Measurements from ENCODE around the gene FAAP20. TPM values are rescaled to one million over a fixed set of nuclear protein-coding genes. Genes with fewer than 3 reads are reported as not detected.
"Not testable (repeated sequence)": the region's sequence is repeated elsewhere in the genome, so short reads cannot be mapped to it uniquely, and the experiment has no call there.

Gene FAAP20
- total RNA-seq, 2 experiments from 2014 or later: 69.7 to 74.4 TPM

DNA sequence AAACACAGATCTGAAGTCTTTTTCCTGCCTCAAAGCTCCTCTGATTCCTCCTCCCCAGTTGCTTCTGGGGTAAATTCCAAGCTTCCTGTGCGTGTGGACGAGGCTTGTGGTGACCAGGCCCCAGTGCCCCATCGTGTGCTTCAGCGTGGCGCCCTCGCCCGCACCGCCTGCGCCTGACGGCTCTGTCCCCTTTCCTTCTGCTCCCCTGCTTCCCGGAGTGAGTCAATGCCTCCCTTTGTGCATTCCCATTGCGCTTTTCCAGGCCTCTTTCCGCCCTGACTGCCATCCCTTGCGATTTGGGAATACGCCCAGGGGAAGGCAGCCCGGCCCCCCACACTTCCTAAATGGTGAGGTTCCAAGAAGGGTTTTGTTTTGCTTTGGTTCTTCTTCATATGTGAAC, 36.3 kb downstream of the FAAP20 start:
- no peak overlapping the region for H3K27ac Mint-ChIP-seq
- H3K27me3 Mint-ChIP-seq (ENCODE audit: low read depth): no peaks in the 10 kb centered on the region

GRCh38 chr1:2157856-2158255, 36.7 kb downstream of the FAAP20 start:
- Mint-ChIP-seq H3K9me3 (ENCODE audit: insufficient read depth) (no peaks in the 10 kb centered on the region), H3K4me3 (no peak overlapping the region), H3K27ac (no peak overlapping the region), H3K27me3 (ENCODE audit: low read depth) (no peaks in the 10 kb centered on the region), H3K4me1 (ENCODE audit: low read depth) (peaks cover 7% of the 10 kb centered on the region), H3K36me3 (ENCODE audit: low read depth) (peaks cover 6% of the 10 kb centered on the region)
- ChIA-PET POLR2A (interaction anchor here (1.0 kb wide), 1 partner anchor 8 kb away, joined by 3 read pairs; no protein-coding TSS in a partner anchor), CTCF (interaction anchor here (1.4 to 1.7 kb wide), 2 partner anchors 16 to 18 kb away, joined by 3 to 5 read pairs; no protein-coding TSS in a partner anchor)
- ATAC-seq: no peak
- DNase-seq: no peak

More for the DNA sequence above, 36.3 kb downstream of the FAAP20 start:
- no peak for DNase-seq
- ChIA-PET CTCF (interaction anchor here (1.7 kb wide), 1 partner anchor 16 kb away, joined by 5 read pairs; no protein-coding TSS in a partner anchor), POLR2A (interaction anchor here (1.0 kb wide), 1 partner anchor 9 kb away, joined by 3 read pairs; no protein-coding TSS in a partner anchor)
- Mint-ChIP-seq H3K36me3 (ENCODE audit: low read depth) (peaks cover 9% of the 10 kb centered on the region), H3K4me1 (ENCODE audit: low read depth) (peaks cover 8% of the 10 kb centered on the region), H3K9me3 (ENCODE audit: insufficient read depth) (no peaks in the 10 kb centered on the region), H3K4me3 (no peak overlapping the region)
- no peak for ATAC-seq

DNA sequence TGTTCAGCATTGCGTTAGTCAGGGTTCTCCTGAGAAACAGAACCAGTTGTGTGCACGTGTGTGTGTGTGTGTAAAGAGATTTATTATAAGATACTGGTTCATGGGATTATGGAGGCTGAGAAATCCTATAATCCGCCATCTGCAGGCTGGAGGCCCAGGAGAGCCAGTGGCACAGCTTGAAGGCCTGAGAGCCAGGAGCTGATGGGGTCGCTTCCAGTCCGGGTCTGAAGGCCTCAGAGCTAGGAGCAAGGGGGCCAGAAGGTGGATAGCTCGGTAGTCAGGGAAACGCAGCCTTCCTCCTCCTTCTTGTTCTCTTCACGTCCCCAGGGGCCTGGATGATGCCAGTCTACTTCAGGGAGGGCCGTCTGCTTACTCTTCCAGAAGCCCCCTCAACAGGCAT, 37.7 kb downstream of the FAAP20 start:
- ChIA-PET POLR2A (no interaction called here), CTCF (interaction anchor here (1.4 to 2.0 kb wide), 2 partner anchors 17 kb away, joined by 3 to 5 read pairs; no protein-coding TSS in a partner anchor)
- H3K27ac Mint-ChIP-seq: no peak overlapping the region
- DNase-seq (no peak), ATAC-seq (no peak)
- no peak overlapping the region for H3K4me3 Mint-ChIP-seq
- H3K9me3 Mint-ChIP-seq (ENCODE audit: insufficient read depth): no peaks in the 10 kb centered on the region
- H3K36me3 Mint-ChIP-seq (ENCODE audit: low read depth): peaks cover 7% of the 10 kb centered on the region
- H3K27me3 Mint-ChIP-seq (ENCODE audit: low read depth): no peaks in the 10 kb centered on the region
- peaks cover 7% of the 10 kb centered on the region for H3K4me1 Mint-ChIP-seq (ENCODE audit: low read depth)

- ATAC-seq: no peak
- Mint-ChIP-seq H3K36me3 (ENCODE audit: low read depth) (peaks cover 9% of the 10 kb centered on the region), H3K27ac (no peak overlapping the region), H3K4me3 (no peak overlapping the region), H3K9me3 (ENCODE audit: insufficient read depth) (no peaks in the 10 kb centered on the region), H3K27me3 (ENCODE audit: low read depth) (no peaks in the 10 kb centered on the region), H3K4me1 (ENCODE audit: low read depth) (peaks cover 18% of the 10 kb centered on the region)
- CTCF ChIA-PET: interaction anchor here (2.0 kb wide), 1 partner anchor 18 kb away, joined by 5 read pairs; no protein-coding TSS in a partner anchor
- POLR2A ChIA-PET: no interaction called here
- no peak for DNase-seq
Observed at GRCh38 chr1:2155788-2156187, 38.8 kb downstream of the FAAP20 start.

DNA sequence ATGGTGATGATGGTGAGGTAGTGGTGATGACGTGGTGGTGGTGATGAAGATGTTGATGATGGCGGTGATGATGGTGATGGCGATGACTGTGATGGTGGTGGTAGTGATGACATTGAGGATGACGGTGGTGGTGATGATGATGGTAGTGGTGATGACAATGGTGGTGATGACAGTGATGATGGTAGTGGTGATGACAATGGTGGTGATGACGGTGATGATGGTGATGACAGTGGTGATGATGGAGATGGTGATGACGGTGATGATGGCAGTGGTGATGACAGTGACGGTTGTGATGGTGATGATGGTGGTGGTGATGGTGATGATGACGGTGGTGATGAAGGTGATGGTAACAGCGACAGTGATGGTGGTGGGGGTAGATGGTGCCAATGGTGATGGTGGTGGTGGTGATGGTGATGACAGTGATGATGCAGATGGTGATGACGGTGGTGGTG, 39.4 kb downstream of the FAAP20 start:
- no peaks in the 10 kb centered on the region for H3K27me3 Mint-ChIP-seq (ENCODE audit: low read depth)
- no peak overlapping the region for H3K4me3 Mint-ChIP-seq
- no peak overlapping the region for H3K27ac Mint-ChIP-seq
- peaks cover 9% of the 10 kb centered on the region for H3K36me3 Mint-ChIP-seq (ENCODE audit: low read depth)
- DNase-seq (no peak), ATAC-seq (no peak)
- CTCF ChIA-PET: interaction anchor here (1.7 to 1.8 kb wide), 2 partner anchors 15 to 19 kb away, joined by 11 to 13 read pairs; no protein-coding TSS in a partner anchor
- POLR2A ChIA-PET: no interaction called here
- peaks cover 24% of the 10 kb centered on the region for H3K4me1 Mint-ChIP-seq (ENCODE audit: low read depth)
- H3K9me3 Mint-ChIP-seq (ENCODE audit: insufficient read depth): no peaks in the 10 kb centered on the region

DNA sequence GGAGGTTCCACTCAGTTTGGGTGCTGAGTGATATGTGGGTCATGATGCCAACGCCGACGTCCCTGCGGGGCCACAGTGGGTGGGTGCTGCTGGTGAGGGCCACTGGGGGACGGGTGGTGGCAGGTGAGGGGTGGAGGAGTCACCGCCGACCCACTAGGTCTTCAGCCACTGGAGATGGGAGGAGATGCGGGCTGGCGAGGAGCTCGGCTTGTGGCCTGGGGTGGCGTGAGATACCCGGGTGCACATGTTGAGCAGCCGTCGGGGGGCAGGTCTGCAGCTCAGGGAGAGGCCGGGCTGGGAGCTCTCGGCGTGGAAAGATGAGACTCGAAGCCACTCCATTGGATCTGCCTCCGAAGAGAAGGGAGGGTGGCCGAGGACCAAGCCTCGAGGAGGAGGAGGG, 40.5 kb downstream of the FAAP20 start:
- H3K27ac Mint-ChIP-seq: no peak overlapping the region
- ATAC-seq (no peak), DNase-seq (no peak)
- H3K36me3 Mint-ChIP-seq (ENCODE audit: low read depth): peaks cover 9% of the 10 kb centered on the region
- peaks cover 26% of the 10 kb centered on the region for H3K4me1 Mint-ChIP-seq (ENCODE audit: low read depth)
- H3K4me3 Mint-ChIP-seq: no peak overlapping the region
- H3K27me3 Mint-ChIP-seq (ENCODE audit: low read depth): no peaks in the 10 kb centered on the region
- POLR2A ChIA-PET: no interaction called here
- CTCF ChIA-PET: interaction anchor here (1.7 to 1.8 kb wide), 2 partner anchors 14 to 20 kb away, joined by 11 to 13 read pairs; no protein-coding TSS in a partner anchor
- no peaks in the 10 kb centered on the region for H3K9me3 Mint-ChIP-seq (ENCODE audit: insufficient read depth)

DNA sequence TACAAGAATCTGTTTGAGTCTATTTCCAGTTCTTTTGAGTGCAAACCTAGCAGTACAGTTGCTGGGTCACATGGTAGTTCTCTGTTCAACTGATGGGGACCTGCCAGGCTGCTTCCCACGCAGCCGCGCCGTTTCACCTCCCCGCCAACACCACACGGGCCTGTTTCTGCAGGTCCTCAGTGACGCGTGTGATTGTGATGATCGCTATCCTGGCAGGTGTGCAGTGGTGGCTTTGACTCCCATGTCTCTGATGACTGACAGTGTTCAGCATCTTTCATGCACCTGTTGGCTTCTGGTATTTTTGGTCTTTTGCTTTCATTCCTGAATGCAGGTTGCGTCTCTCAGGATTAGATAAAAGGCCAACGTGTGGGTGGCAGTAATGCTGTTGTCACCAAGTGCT, 41.6 kb downstream of the FAAP20 start:
- DNase-seq (no peak), ATAC-seq (no peak)
- H3K27ac Mint-ChIP-seq: peak overlapping the region; percentile 40
- POLR2A ChIA-PET: interaction anchor here (0.8 kb wide), 1 partner anchor 21 kb away, joined by 4 read pairs; no protein-coding TSS in a partner anchor
- peaks cover 9% of the 10 kb centered on the region for H3K36me3 Mint-ChIP-seq (ENCODE audit: low read depth)
- no peaks in the 10 kb centered on the region for H3K27me3 Mint-ChIP-seq (ENCODE audit: low read depth)
- no peak overlapping the region for H3K4me3 Mint-ChIP-seq
- CTCF ChIA-PET: interaction anchor here (5.1 kb wide), 1 partner anchor 13 kb away, joined by 59 read pairs; no protein-coding TSS in a partner anchor
- H3K4me1 Mint-ChIP-seq (ENCODE audit: low read depth): peaks cover 26% of the 10 kb centered on the region
- no peaks in the 10 kb centered on the region for H3K9me3 Mint-ChIP-seq (ENCODE audit: insufficient read depth)

DNA sequence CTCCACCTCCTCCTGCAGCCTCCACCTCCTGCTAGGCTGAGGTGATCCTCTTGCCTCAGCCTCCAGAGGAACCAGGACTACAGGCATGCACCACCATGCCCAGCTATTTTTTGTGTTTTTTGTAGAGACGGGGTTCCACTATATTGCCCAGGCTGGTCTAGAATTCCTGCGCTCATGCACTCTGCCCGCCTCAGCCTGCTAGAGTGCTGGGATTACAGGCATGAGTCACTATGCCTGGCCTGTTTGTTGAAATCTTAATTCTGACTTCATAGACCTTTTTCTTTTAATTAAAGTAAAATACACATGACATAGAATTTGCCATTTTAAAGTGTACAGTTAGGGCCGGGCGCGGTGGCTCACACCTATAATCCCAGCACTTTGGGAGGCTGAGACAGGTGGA, 42.7 kb downstream of the FAAP20 start:
- Mint-ChIP-seq H3K4me1 (ENCODE audit: low read depth) (peaks cover 26% of the 10 kb centered on the region), H3K36me3 (ENCODE audit: low read depth) (peaks cover 9% of the 10 kb centered on the region), H3K9me3 (ENCODE audit: insufficient read depth) (no peaks in the 10 kb centered on the region), H3K27me3 (ENCODE audit: low read depth) (no peaks in the 10 kb centered on the region), H3K4me3 (no peak overlapping the region), H3K27ac (no peak overlapping the region)
- DNase-seq: no peak
- ChIA-PET POLR2A (interaction anchor here (1.3 kb wide), 1 partner anchor 43 kb away, joined by 4 read pairs; the partner anchor contains the start of gene FAAP20), CTCF (interaction anchor here (1.0 to 5.1 kb wide), 4 partner anchors 12 to 37 kb away, joined by 3 to 59 read pairs (median 24); no protein-coding TSS in a partner anchor)
- ATAC-seq: no peak

GRCh38 chr1:2151252-2151651, 43.3 kb downstream of the FAAP20 start:
- POLR2A ChIA-PET: interaction anchor here (0.7 to 1.3 kb wide), 2 partner anchors 18 to 44 kb away, joined by 3 to 4 read pairs; partner anchors contain the start of gene FAAP20
- peak overlapping the region; percentile 79 for H3K27ac Mint-ChIP-seq
- CTCF ChIA-PET: interaction anchor here (1.0 to 5.1 kb wide), 4 partner anchors 11 to 37 kb away, joined by 3 to 59 read pairs (median 24); no protein-coding TSS in a partner anchor
- H3K27me3 Mint-ChIP-seq (ENCODE audit: low read depth): no peaks in the 10 kb centered on the region
- ATAC-seq: peak; percentile 14
- DNase-seq: peak; percentile 35
- peaks cover 26% of the 10 kb centered on the region for H3K4me1 Mint-ChIP-seq (ENCODE audit: low read depth)
- H3K9me3 Mint-ChIP-seq (ENCODE audit: insufficient read depth): no peaks in the 10 kb centered on the region
- H3K36me3 Mint-ChIP-seq (ENCODE audit: low read depth): peaks cover 9% of the 10 kb centered on the region
- H3K4me3 Mint-ChIP-seq: no peak overlapping the region

GRCh38 chr1:2150801-2151200, 43.8 kb downstream of the FAAP20 start:
- ChIA-PET POLR2A (interaction anchor here (0.7 to 1.3 kb wide), 2 partner anchors 18 to 44 kb away, joined by 3 to 4 read pairs; partner anchors contain the start of gene FAAP20), CTCF (interaction anchor here (1.0 to 5.1 kb wide), 4 partner anchors 11 to 36 kb away, joined by 3 to 59 read pairs (median 24); no protein-coding TSS in a partner anchor)
- ATAC-seq (no peak), DNase-seq (no peak)
- Mint-ChIP-seq H3K4me1 (ENCODE audit: low read depth) (peaks cover 26% of the 10 kb centered on the region), H3K36me3 (ENCODE audit: low read depth) (peaks cover 9% of the 10 kb centered on the region), H3K27ac (peak overlapping the region; percentile 79), H3K9me3 (ENCODE audit: insufficient read depth) (no peaks in the 10 kb centered on the region), H3K4me3 (no peak overlapping the region), H3K27me3 (ENCODE audit: low read depth) (no peaks in the 10 kb centered on the region)

DNA sequence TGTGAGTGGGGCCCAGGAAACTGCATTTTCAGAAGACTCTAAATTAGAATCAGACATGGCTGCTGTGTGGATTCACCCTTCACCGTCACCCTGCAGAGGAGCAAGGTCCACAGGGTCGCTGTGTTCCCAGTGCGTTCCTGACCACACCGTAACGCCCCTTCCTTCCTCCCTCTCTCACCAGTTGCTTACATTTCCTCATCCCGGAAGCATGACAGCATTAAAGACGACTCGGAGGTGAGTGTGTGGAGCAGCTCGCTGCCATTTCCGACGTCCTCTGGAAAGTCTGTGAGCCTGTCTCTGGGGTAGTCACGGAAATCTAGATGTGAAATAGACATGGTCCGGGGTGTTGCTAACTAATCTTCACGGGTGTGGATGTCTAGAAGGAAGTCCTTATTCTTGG, 45.9 kb downstream of the FAAP20 start:
- Mint-ChIP-seq H3K4me1 (ENCODE audit: low read depth) (peaks cover 31% of the 10 kb centered on the region), H3K27me3 (ENCODE audit: low read depth) (no peaks in the 10 kb centered on the region), H3K36me3 (ENCODE audit: low read depth) (peaks cover 4% of the 10 kb centered on the region), H3K9me3 (ENCODE audit: insufficient read depth) (no peaks in the 10 kb centered on the region), H3K27ac (no peak overlapping the region), H3K4me3 (no peak overlapping the region)
- POLR2A ChIA-PET: interaction anchor here (0.8 to 1.0 kb wide), 3 partner anchors 13 to 46 kb away, joined by 3 to 4 read pairs (median 4); partner anchors contain the start of gene FAAP20
- DNase-seq: peak; percentile 89
- ATAC-seq: peak; percentile 75
- CTCF ChIA-PET: interaction anchor here (1.1 to 5.1 kb wide), 5 partner anchors 9 to 233 kb away, joined by 3 to 59 read pairs (median 8); partner anchors contain the start of gene FAAP20

DNA sequence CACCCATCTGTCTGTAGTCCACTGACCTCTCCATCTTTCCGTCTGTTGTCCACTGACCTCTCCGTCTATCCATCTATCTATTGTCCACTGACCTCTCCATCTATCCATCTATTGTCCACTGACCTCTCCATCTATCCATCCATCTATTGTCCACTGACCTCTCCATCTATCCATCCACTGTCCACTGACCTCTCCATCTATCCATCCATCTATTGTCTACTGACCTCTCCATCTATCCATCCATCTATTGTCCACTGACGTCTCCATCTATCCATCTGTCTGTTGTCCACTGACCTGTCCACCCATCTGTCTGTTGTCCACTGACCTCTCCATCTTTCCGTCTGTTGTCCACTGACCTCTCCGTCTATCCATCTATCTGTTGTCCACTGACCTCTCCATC, 46.7 kb downstream of the FAAP20 start:
- POLR2A ChIA-PET; DNase-seq; H3K36me3 Mint-ChIP-seq (ENCODE audit: low read depth); CTCF ChIA-PET; H3K9me3 Mint-ChIP-seq (ENCODE audit: insufficient read depth); H3K27me3 Mint-ChIP-seq (ENCODE audit: low read depth); H3K27ac Mint-ChIP-seq; H3K4me3 Mint-ChIP-seq; ATAC-seq: not testable (repeated sequence)
- H3K4me1 Mint-ChIP-seq (ENCODE audit: low read depth): peaks cover 28% of the 10 kb centered on the region

All from activated CD8-positive, alpha-beta T cell treated with anti-CD3 and anti-CD28 coated beads, Interleukin-2, amount 10 ng/mL, durations not matched to agents 7 days and 5 days (primary cell).